GM21447 (cell line): ENCODE data around the gene DGKI.

Experiments
- ATAC-seq: cut with Tn5 transposase; IDR thresholded peaks from one replicate; pipeline ENCODE4 v1.9.1; 2021; ENCODE audit not compliant: unreplicated experiment

Gene DGKI

DNA sequence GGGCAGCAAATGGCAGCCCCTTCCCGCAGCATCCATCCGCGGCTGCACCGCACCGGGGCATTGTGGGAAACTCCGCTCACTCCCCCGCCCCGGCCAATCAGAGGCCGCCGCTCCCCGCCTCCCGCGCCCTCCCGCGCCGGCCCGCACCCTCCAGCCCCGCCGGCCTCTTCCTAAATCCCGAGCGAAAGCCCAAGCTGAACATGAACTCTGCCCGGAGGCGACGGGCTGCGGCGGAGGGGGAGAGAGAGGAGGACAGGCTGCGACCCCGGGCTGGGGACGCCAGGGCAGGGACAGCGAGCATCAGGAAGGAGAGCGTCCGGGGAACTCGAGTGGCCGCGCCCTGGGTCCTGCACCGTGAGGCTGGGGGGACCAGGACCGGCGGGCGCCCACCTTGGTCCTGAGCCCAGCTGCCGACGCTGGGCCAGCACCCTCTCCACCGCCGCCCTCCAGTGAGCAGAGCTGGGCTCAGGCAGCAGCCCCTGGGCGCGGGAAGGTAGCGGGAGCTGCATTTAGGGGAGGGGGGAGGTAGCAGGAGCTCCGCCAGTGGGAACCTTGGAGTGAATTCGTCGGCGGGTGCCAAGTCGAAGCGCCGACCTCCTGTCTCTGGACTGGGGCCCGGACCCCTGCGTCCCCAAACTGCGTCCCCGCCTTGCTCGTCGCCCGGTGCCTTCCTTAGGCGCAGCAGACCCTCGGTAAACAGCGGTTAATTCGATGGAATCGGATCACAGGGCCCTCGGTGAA, at the start of gene DGKI:
Gene DGKI, minus strand, starts transcription at position 148 of the 741 bp plus-strand sequence.
- no peak for ATAC-seq

GRCh38 chr7:137895301-137896221, 48.8 kb upstream of the DGKI start:
- peak; percentile 75 for ATAC-seq

- no peak for ATAC-seq
Observed at GRCh38 chr7:137893143-137893742, 46.5 kb upstream of the DGKI start.

DNA sequence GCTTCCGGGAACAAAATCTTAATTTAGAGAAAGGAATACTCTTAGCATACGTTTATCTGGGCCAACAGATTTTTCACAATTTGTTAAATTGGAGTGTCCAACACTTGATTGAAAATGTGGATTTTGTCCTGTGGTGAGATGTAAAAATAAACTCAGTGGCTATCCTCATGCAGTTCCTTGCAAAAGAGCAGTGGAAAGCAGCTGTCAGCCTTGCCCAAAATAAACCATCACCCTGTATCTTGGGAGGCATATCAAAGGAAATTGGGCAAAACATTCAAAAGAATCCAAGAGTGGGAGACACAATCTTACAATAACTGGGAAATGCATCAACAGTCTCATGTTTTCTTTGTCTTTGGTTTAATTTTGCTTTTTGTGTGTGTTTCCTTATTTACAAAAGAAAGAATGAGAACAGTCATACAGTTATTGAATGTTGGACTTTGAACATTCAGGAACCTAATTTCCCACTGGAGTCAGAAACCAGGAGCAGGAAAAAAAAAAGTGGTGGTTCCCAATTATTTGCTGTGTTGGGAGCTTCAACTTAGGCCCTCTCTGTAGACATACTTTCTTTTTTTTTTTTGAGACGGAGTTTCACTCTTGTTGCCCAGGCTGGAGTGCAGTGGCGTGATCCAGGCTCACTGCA, 44.4 kb upstream of the DGKI start:
- no peak for ATAC-seq

GRCh38 chr7:137890449-137890921, 43.7 kb upstream of the DGKI start:
- no peak for ATAC-seq

GRCh38 chr7:137888241-137888640, 41.5 kb upstream of the DGKI start:
- ATAC-seq: no peak

GRCh38 chr7:137886746-137887145, 40.0 kb upstream of the DGKI start:
- ATAC-seq: no peak

- ATAC-seq: no peak
Observed at GRCh38 chr7:137886281-137886680, 39.5 kb upstream of the DGKI start.

GRCh38 chr7:137885678-137886077, 38.9 kb upstream of the DGKI start:
- ATAC-seq: no peak

DNA sequence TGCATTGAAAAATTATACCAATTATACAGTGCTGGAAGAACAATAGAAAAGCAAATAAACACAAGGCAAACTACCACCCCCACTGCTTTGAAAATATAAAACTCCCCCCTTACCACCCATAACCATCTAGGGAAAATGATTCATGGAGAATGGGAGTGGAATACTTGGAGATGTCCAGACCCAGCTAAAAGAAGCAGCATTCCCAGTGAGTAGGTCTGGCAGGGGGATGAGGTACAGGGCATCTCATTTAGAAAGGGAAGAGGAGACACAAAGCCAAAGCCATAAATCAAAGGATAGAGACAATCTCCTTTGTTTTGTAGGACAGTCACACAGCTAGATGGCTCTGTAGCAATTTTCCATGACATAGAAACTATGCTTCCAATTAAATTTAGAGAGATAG, 36.0 kb upstream of the DGKI start:
- no peak for ATAC-seq

DNA sequence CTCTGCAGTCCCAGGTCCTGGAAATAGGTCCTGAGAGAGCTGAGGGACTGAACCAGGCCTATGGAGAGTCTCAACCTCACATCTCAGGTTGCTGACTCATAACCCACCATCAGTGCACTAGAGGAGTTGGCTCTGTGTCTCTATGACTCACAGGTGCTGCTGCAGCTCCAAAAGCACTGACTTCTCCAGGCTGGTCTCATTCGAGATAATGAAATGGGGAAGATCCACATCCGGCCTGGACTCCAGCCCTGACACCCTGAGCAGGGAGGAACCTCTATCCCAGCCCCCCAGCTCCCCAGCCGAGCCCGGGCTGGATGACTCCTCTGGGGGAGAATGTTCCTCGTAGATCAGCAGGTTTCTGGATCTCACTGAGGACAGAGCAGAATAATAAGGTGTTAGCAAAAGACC, 35.5 kb upstream of the DGKI start:
- peak; percentile 91 for ATAC-seq

GRCh38 chr7:137881607-137882260, 35.0 kb upstream of the DGKI start:
- ATAC-seq: peak; percentile 18

DNA sequence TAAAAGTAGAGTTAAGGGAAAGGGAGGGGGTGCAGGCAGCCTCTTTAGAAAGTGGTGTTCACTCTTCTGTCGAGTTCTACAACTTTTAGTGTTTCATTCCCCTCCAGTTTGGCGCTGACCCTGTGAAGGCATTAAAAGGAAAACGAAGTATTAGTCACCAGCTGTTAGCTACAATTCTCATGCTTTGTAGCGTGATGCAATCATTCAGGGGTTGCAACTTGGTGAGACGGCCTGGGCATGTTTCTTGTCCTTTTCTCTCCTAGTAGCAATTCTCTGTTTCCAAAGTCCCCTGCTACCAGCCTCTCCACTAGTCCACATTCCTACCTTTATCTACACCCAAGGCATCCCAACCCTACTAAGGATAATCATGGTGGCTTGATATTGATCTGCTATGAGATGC, 33.7 kb upstream of the DGKI start:
- ATAC-seq: no peak

DNA sequence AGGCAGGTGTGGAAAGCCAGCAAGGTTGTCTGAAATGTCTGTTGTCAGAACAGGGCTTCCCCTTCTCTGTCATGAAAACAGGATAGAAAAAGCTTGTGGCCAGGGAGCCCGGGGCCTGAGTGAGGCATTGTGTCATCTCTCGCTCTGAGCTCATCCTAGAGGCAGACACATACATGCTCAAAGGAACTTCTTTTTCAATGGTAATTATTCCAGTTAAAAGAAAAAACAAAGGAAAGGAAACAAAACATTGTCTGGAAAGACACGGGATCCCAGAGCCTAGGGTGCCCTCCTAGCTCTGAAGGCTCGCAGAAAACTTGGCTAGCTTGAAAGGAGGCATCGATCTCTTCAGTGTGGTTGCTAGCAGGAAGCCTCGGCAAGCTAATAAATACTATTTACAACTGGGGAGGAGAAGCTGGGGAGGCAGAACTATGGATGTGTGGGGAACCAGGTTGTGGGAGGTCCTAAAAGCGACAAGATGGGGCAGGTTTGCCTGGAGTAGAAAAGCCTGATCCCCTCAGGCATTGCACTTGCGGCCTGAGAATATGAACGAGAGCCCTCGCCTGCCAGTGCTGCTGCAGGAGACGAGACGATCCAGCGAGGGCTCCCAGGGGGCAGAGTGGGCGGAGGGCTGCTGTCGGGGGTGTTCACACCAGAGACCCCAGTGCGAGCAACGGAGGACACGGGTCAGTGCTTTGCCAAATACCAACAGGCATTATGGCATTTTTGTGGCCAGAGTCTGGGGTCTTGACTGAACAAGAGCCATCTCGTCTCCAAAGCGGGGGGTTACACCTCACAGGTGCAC, 32.8 kb upstream of the DGKI start:
- no peak for ATAC-seq

DNA sequence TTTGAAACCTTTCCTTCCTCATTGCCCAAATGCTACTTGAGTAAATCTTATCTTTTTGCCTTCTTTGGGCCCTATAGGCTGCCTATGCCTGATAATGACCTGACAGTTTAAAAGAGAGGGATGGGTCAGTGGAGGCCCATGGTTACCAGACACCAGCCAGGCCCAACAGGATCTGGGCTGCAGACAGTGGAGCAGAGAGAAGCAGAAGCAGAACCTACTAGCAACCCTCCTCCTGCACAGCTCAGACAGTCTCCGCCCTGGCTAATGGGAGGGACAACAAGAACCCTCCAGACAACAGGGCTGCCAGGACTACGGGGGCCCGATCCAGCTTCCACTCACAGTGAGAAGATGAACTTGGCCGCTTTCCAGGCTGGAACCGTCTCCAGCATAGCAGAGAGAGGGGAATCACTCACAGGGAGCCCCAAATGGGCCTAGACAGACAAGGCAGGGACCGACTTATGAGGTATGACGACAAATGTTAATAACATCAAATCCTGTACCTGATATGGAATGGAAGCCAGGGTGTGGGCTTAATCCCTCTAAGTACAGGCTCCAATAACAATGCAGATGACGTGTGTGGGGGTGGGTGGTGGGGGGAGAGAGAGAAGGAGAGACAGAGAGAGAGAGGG, 31.7 kb upstream of the DGKI start:
- no peak for ATAC-seq

GRCh38 chr7:137877027-137877675, 30.4 kb upstream of the DGKI start:
- no peak for ATAC-seq

DNA sequence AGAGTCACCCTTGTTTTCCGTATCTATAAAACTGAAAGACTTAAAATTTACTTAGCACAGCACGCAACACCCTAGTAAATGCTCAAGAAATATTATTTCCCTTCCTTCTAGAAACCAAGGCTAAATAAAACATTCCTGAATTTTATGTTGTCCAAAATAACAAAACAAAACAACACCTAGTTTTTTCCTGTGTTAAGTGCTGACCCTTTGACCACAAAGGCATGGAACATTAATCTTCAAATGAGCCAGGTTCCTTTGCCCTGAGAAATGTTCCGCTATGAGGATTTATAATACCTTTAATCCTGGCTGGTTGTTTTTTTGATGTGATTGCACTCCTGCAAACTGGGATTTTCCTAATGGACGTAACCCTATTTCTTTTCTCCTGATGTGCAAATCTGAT, 29.0 kb upstream of the DGKI start:
- no peak for ATAC-seq

DNA sequence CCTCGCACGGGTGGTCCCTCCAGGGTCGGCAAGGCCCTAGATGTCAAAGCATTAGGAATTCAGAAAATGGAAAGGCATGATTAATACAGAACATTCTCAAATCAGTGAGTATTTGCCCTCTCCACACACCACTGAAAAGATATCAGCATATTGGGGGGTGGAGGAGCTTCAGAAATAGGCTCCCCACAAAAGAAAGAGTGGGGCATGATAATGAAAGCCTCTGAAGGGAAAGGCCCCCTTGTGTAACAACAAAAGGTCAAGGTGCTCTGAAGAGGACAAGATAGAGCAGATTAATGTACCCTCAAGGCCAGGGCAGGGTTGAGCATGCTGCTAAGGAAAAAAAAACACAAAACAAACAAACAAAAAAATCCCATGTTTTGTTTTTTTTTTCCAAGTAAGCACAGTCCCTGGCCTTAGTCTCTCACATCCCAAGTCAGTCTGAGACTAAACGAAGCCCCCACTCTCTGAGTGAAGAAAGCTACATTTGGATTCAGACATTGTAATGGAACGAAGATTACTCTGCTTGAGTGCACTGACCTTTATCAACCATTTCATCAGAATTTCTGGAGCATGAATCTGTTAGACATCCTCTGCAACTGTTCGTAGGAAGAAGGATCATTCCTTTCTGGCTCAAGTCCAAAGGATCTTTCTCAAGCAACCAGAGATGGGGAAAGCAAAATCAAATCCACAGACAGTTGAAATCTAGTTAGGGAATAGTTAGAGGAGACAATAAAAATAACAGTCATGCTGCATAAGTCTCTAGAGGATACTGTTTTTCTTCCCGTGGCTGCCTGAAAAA, 27.4 kb upstream of the DGKI start:
- no peak for ATAC-seq
